Adrenal gland (tissue), 5 donors: ENCODE results near the gene PHLDA3.

Experiments
- POLR2A ChIP-seq, 2 donors: fragments of 450-650 bp; IDR thresholded peaks; one replicate each; pipeline ENCODE4 v1.6.1; 2017; ENCODE audit warnings: antibody characterized with exemption in 2 of 2, mild to moderate bottlenecking in 2 of 2, moderate library complexity in 1 of 2
- TF ChIP-seq, protein P1 (sequence below), 6 experiments: fragments of 450-650 bp in 4 of 6; fragments of 200-600 bp in 2 of 6; sonication (generic) in 1 of 6; IDR thresholded peaks; 1 replicate in 5 of 6; 2 replicates in 1 of 6; pipeline versions ENCODE4 v1.5.1 to v1.8.0; 2016 to 2021; ENCODE audit warnings: antibody characterized with exemption in 6 of 6, mild to moderate bottlenecking in 2 of 6, moderate library complexity in 1 of 6
- donor health status: DM: no; HTN: no; CAD: no.

DNA sequence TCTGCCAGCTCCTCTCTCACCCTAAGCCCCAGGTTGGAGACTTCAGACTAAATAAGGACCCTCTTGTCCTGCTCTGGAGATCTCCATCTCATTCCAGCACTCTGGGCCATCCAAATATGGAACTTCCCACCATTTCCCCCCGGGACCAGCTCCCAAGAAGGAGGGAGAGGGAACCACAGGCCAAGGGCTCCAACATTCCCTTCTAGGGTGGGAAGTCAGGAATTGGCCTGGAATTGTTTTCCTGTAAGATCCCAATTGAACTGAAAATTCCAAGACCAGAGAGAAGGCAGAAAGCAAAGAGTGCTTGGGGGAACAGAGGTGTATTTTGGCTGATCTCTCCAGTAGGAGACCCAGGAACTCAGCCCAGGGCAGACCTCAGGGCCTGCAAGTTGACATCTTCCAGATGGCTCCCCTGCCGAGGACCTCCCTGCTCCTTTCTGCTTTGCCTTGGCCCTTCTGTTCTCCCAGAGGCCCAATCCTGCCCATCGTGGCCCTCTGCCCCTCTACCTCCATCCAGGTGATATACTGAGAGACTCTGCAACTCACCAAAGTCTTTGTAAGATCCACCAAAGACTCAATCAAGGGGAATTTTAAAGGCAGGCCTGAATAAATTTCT, 23.0 kb upstream of the PHLDA3 start:
- TF ChIP-seq, protein P1, sequence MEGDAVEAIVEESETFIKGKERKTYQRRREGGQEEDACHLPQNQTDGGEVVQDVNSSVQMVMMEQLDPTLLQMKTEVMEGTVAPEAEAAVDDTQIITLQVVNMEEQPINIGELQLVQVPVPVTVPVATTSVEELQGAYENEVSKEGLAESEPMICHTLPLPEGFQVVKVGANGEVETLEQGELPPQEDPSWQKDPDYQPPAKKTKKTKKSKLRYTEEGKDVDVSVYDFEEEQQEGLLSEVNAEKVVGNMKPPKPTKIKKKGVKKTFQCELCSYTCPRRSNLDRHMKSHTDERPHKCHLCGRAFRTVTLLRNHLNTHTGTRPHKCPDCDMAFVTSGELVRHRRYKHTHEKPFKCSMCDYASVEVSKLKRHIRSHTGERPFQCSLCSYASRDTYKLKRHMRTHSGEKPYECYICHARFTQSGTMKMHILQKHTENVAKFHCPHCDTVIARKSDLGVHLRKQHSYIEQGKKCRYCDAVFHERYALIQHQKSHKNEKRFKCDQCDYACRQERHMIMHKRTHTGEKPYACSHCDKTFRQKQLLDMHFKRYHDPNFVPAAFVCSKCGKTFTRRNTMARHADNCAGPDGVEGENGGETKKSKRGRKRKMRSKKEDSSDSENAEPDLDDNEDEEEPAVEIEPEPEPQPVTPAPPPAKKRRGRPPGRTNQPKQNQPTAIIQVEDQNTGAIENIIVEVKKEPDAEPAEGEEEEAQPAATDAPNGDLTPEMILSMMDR (IDR thresholded peaks at IDR 0.05) = no peak
- no peak for TF ChIP-seq POLR2A (IDR thresholded peaks at IDR 0.05)
